ENCODE measurements around the gene HCN2. TPM values are rescaled to one million over a fixed set of nuclear protein-coding genes. Genes with fewer than 3 reads are reported as not detected.

HCN2 gene
- total RNA-seq, 1 experiment from 2014 or later: 0.46 TPM

- H3K27me3 ChIP-seq: no peaks in the 10 kb centered on the region
- H3K36me3 ChIP-seq: no peaks in the 10 kb centered on the region
- DNase-seq: peak; percentile 48
- H3K9me3 ChIP-seq: no peaks in the 10 kb centered on the region
- peak overlapping the region; percentile 68 for H3K4me3 ChIP-seq
These were observed 72.7 kb downstream of the HCN2 start for GRCh38 chr19:662207-662961.

GRCh38 chr19:662962-663681 is 73.4 kb downstream of the HCN2 start, which contains the start of gene RNF126:
Gene RNF126 (minus strand): TSS chr19:663214. CDS start chr19:663121, 93 bp downstream.
- Histone ChIP-seq H3K9me3 (no peaks in the 10 kb centered on the region), H3K36me3 (no peaks in the 10 kb centered on the region), H3K27me3 (no peaks in the 10 kb centered on the region), H3K4me3 (peak within 1 kb of the TSS; percentile 68)
- DNase-seq: peak; percentile 87

- Histone ChIP-seq H3K9me3 (no peaks in the 10 kb centered on the region), H3K4me3 (peak overlapping the region; percentile 62), H3K36me3 (no peaks in the 10 kb centered on the region), H3K27me3 (no peaks in the 10 kb centered on the region)
- no peak for DNase-seq
These were observed 74.0 kb downstream of the HCN2 start for GRCh38 chr19:663682-664117.

GRCh38 chr19:664913-665443 is 75.3 kb downstream of the HCN2 start:
- Histone ChIP-seq H3K36me3 (no peaks in the 10 kb centered on the region), H3K27me3 (no peaks in the 10 kb centered on the region), H3K4me3 (no peak overlapping the region), H3K9me3 (no peaks in the 10 kb centered on the region)
- peak; percentile 64 for DNase-seq

Other genes with a start within 250 kb of the HCN2 start
- 3.5 and 3.6 TPM in 2 replicates for gene MIER2, start 245.1 kb upstream of the HCN2 start, total RNA-seq (2014; rRNA removed; shearing (Covaris generic); ENCODE audit: low replicate concordance)
- gene C2CD4C, start 180.7 kb upstream of the HCN2 start, total RNA-seq (2014; rRNA removed; shearing (Covaris generic); ENCODE audit: low replicate concordance): not detected in 2 replicates
- gene SHC2, start 128.8 kb upstream of the HCN2 start, total RNA-seq (2014; rRNA removed; shearing (Covaris generic); ENCODE audit: low replicate concordance): not detected in 2 replicates
- not detected in 2 replicates for gene MADCAM1, start 93.4 kb upstream of the HCN2 start, total RNA-seq (2014; rRNA removed; shearing (Covaris generic); ENCODE audit: low replicate concordance)
- gene TPGS1, start 82.4 kb upstream of the HCN2 start, total RNA-seq (2014; rRNA removed; shearing (Covaris generic); ENCODE audit: low replicate concordance): 22.6 and 27.7 TPM in 2 replicates
- gene CDC34, start 58.1 kb upstream of the HCN2 start, total RNA-seq (2014; rRNA removed; shearing (Covaris generic); ENCODE audit: low replicate concordance): 46.3 and 76.3 TPM in 2 replicates
- gene GZMM, start 45.8 kb upstream of the HCN2 start, total RNA-seq (2014; rRNA removed; shearing (Covaris generic); ENCODE audit: low replicate concordance): not detected in 2 replicates
- gene BSG, start 17.3 kb upstream of the HCN2 start, total RNA-seq (2014; rRNA removed; shearing (Covaris generic); ENCODE audit: low replicate concordance): 222 and 323 TPM in 2 replicates
- gene POLRMT, start 43.7 kb downstream of the HCN2 start, total RNA-seq (2014; rRNA removed; shearing (Covaris generic); ENCODE audit: low replicate concordance): 20.1 and 33.2 TPM in 2 replicates
- not detected in 2 replicates for gene FGF22, start 50.0 kb downstream of the HCN2 start, total RNA-seq (2014; rRNA removed; shearing (Covaris generic); ENCODE audit: low replicate concordance)
- gene RNF126, start 73.3 kb downstream of the HCN2 start, total RNA-seq (2014; rRNA removed; shearing (Covaris generic); ENCODE audit: low replicate concordance): 22.0 and 23.5 TPM in 2 replicates
- gene FSTL3, start 86.5 kb downstream of the HCN2 start, total RNA-seq (2014; rRNA removed; shearing (Covaris generic); ENCODE audit: low replicate concordance): 16.0 and 25.0 TPM in 2 replicates
- gene PRSS57, start 105.6 kb downstream of the HCN2 start, total RNA-seq (2014; rRNA removed; shearing (Covaris generic); ENCODE audit: low replicate concordance): not detected in 2 replicates
- 9.3 and 10.5 TPM in 2 replicates for gene PALM, start 119.1 kb downstream of the HCN2 start, total RNA-seq (2014; rRNA removed; shearing (Covaris generic); ENCODE audit: low replicate concordance)
- gene MISP, start 161.2 kb downstream of the HCN2 start, total RNA-seq (2014; rRNA removed; shearing (Covaris generic); ENCODE audit: low replicate concordance): not detected in 2 replicates
- 197 and 260 TPM in 2 replicates for gene PTBP1, start 207.6 kb downstream of the HCN2 start, total RNA-seq (2014; rRNA removed; shearing (Covaris generic); ENCODE audit: low replicate concordance)
- not detected in 2 replicates for gene PLPPR3, start 232.1 kb downstream of the HCN2 start, total RNA-seq (2014; rRNA removed; shearing (Covaris generic); ENCODE audit: low replicate concordance)
- gene AZU1, start 238.0 kb downstream of the HCN2 start, total RNA-seq (2014; rRNA removed; shearing (Covaris generic); ENCODE audit: low replicate concordance): not detected in 2 replicates

Data from MG63 (cell line).